GM20000 (cell line): ENCODE results near the gene UTRN.

Experiments
- DNase-seq: peaks from one replicate; pipeline ENCODE4 v3.0.0; 2012; ENCODE audit warnings: low spot score
- TF ChIP-seq, protein P1 (sequence below): IDR thresholded peaks from 2 replicates; pipeline ENCODE4 v1.5.1; 2012; ENCODE audit warnings: mild to moderate bottlenecking, control low read depth; ENCODE audit errors: extremely low read depth, missing control alignments

Gene UTRN

DNA sequence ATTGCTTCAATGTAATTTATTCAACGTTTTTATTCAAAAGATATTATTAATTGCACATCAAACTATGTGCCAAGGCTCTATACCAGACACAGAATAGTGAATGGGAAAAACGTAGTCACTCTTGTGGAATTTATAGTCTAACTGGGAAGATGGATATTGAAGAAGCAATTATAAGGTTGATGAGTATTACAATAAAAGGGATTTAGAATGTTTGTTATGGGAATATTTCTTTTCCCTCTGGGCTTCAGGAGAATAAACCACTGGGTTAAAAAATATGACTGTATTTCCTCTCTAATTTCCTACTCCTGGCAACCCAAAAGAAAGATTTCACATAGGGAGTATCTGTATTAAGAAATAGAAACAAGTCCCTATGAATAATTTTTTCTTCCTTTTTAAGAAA is 25.1 kb upstream of the UTRN start:
- no peak for DNase-seq
- TF ChIP-seq, protein P1, sequence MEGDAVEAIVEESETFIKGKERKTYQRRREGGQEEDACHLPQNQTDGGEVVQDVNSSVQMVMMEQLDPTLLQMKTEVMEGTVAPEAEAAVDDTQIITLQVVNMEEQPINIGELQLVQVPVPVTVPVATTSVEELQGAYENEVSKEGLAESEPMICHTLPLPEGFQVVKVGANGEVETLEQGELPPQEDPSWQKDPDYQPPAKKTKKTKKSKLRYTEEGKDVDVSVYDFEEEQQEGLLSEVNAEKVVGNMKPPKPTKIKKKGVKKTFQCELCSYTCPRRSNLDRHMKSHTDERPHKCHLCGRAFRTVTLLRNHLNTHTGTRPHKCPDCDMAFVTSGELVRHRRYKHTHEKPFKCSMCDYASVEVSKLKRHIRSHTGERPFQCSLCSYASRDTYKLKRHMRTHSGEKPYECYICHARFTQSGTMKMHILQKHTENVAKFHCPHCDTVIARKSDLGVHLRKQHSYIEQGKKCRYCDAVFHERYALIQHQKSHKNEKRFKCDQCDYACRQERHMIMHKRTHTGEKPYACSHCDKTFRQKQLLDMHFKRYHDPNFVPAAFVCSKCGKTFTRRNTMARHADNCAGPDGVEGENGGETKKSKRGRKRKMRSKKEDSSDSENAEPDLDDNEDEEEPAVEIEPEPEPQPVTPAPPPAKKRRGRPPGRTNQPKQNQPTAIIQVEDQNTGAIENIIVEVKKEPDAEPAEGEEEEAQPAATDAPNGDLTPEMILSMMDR, result no peak

DNA sequence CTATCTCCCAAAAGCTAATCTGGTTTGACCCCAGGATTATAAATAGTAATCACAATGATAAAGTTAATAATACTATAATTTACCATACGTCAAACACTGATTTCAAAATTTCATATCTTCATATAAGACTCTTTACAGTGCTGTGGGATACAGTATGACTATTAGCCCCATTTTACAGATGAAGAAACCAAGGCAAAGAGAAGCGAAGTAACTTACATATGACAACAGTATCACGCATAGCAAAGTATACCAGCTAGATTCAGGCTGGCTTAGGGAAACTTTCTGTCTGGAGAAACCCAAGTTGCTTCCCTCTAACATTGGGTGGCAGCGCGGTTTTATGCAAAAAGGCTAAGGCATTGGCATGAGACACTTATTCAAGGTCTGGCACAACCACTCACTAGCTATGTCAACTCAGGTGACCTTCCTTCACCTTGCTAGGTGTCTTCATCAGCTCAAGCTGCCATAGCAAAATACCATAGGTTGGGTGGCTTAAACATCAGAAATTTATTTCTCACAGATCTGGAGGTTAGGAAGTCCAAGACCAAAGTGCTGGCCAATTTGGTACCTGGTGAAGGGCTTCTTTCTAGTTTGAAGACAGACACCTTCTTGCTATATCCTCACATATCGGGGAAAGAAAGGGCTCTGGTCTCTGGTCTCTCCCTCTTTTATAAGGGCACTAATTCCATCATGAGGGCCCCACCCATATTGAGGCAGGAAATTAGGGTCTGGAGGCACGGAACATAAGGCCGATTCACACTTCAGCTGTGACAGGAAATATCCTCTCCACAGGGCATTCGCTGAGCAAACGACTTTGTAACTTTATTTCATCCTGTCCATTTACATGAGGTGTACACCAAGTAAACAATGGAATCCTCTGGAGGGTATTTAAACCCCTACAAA is 22.4 kb upstream of the UTRN start:
- TF ChIP-seq, protein P1, result no peak
- no peak for DNase-seq

DNA sequence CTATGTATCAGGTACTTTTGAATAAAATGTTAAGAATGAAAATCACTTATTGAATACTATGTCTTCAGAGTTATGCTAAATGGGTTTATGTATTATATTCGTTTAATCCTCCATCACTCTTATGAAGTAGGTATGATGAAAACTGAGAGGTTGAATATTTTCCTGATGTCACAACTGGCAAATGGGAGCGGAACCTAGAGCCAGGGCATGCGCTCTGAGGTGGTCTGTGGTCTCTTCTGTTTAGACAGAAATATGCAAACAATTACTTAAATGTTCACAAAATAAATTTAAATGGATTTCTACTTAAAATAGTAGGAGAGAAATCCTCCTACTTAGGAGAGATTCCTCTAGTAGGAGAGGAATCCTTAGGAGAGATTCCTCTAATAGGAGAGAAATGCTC is 21.3 kb upstream of the UTRN start:
- TF ChIP-seq, protein P1, result no peak
- DNase-seq, result no peak

DNA sequence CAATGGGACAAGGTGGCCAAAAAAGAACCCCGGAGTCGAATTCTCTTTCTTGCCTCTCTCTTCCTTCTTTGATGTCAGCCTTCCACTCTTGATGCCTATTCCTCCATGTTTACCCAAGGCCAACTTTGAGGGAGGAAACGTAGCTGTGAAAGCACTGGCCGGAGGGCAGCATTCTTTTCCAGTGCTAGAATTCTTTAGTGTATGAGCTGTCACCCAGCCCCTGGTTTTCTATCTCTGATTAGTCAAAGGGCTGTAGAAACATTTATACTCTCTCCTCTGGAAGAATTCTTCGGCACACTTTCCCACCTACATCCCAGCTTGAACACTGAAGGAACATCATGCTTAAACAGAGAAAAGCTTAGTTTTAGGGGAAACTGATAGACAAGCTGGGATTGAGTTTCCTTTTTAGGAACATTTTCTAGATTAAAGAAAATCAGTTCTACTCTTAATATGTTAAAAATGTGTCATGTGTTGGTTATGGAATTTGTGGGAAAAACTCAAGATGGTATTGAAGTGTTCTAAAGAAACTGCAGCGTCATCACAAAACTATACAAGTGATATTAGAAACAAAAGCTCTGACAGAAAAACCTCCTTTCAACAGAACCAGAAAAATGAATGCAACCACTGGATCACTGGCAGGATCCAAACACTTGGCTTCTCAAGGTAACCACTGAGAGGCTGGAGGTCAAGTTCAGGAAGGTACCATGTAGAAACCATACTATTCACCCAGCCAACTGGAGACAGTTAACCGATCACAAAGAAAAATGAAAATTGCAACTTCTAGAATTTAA is 20.7 kb upstream of the UTRN start:
- TF ChIP-seq, protein P1, result no peak
- no peak for DNase-seq

DNA sequence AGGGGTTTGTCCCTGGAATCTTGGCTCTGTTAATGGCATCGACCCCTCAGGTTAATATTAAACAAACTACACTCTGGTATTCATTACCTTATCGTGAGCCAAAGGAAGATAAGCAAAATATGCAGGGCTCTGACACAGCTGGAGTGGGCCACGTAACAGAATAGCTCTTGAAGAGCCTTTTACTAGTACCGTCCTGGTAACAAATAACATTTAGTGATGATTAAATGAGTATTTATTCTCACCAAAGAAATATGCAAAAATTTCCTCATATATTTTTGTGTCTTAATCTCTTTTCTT is 20.1 kb upstream of the UTRN start:
- DNase-seq, result no peak
- TF ChIP-seq, protein P1, result no peak

DNA sequence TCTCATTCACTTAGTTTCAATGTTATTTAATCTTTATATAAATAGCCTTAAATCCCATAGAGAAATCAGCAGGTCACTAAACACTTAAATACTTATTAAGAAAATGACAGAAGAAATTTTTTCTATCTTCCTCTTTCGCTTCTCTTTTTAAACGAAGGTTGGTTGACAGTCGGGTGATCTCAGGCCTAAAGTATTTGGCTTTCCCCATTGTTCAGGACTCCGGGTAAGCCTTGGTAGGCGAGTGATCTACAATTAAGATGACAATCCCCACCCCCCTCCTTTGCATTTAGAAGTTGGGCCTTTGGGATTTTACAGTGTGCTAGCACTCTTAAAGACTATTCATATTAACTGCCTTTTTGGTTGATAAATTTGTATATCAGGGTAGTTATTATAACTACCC is 19.7 kb upstream of the UTRN start:
- peak; percentile 62 for DNase-seq
- TF ChIP-seq, protein P1, result no peak

DNA sequence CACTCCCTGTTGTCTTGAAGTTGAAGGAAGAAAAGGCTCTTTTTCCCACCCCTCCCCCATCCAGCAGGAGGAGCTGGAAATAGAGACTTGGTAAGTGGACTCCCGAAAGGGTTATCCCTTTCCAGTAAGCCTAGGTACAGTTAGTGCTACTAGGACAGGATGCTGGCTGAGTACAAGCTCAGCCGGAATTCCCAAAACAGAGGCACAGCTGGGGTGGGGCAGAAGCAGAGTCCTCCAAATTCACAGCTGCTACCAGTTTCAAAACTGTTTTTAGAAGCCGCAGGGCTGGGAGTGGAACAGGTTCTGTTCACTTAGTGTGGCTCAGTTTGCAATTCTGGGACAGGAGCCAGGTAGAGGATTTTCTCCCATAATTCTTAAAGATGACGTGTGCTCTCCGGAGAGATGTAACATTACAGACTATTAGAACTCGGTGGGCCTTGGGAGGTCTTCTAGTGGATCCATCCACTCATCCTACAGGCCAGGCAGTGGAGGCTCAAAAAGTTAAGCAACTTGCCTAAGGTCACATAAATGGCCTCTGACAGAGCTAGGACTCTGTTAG is 19.0 kb upstream of the UTRN start:
- DNase-seq, result no peak
- TF ChIP-seq, protein P1, result no peak
